ENCODE results near the gene NTM.
A peak's percentile ranks its signal among the peaks of the same experiment; 100 is the strongest.

Gene NTM

DNA sequence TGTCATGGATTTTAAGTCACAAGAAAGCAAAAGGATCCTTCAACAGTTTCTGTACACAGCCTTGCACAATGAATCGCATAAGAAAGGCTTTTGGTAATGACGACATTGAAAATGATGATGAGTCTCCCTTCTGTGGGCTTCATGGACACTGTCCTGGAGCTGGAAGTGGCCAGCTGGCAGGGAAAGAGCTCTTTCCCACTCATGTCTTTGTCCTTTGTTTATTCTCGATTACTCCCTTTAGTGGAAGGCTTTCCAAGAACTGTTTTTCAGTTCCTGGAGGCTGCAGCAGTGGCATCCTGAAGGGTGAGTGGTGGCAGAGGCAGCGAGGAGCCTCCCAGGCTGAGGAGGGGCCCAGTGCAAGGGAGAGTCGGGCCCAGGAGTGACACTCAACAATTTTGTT, 505.2 kb downstream of the NTM start:
- H3K4me1 ChIP-seq (ENCODE audit: control insufficient read depth, low read depth, low read length) = peaks cover 4% of the 10 kb centered on the region
- no peak overlapping the region for H2BK120ac ChIP-seq (ENCODE audit: low read depth, low read length)
- H4K8ac ChIP-seq (ENCODE audit: low read depth, low read length) = no peak overlapping the region
- no peak overlapping the region for H2BK15ac ChIP-seq (replicated peaks; ENCODE audit: low read depth)
- H3K56ac ChIP-seq (ENCODE audit: low read length) = no peak overlapping the region
- H3K23ac ChIP-seq (ENCODE audit: low read length) = no peak overlapping the region
- H2BK5ac ChIP-seq (ENCODE audit: low read length) = no peak overlapping the region
- H3K9ac ChIP-seq (ENCODE audit: low read length) = no peak overlapping the region
- H3K4ac ChIP-seq (ENCODE audit: low read depth, low read length) = no peak overlapping the region
- H4K5ac ChIP-seq (ENCODE audit: low read length) = no peak overlapping the region
- H3K4me2 ChIP-seq (ENCODE audit: low read length) = no peak overlapping the region
- no peak overlapping the region for H2AK5ac ChIP-seq (ENCODE audit: low read length)
- H3K27ac ChIP-seq (ENCODE audit: low read depth, low read length) = no peak overlapping the region
- H3K4me3 ChIP-seq (ENCODE audit: low read length) = no peak overlapping the region
- H3K79me1 ChIP-seq (ENCODE audit: low read length) = no peaks in the 10 kb centered on the region
- no peaks in the 10 kb centered on the region for H3K27me3 ChIP-seq (ENCODE audit: insufficient read depth, low read length, poor library complexity)
- H3K36me3 ChIP-seq (ENCODE audit: control insufficient read depth, insufficient read depth, low read length) = no peaks in the 10 kb centered on the region
- no peak for DNase-seq
- H3K18ac ChIP-seq (ENCODE audit: low read length) = no peak overlapping the region
- WGBS (ENCODE audit: extremely low coverage, insufficient coverage, low lambda C conversion rate) = no CpG with 5 or more reads among the region's 5 CpGs
- H3K79me2 ChIP-seq (ENCODE audit: control insufficient read depth, insufficient read depth, low read length) = no peaks in the 10 kb centered on the region

DNA sequence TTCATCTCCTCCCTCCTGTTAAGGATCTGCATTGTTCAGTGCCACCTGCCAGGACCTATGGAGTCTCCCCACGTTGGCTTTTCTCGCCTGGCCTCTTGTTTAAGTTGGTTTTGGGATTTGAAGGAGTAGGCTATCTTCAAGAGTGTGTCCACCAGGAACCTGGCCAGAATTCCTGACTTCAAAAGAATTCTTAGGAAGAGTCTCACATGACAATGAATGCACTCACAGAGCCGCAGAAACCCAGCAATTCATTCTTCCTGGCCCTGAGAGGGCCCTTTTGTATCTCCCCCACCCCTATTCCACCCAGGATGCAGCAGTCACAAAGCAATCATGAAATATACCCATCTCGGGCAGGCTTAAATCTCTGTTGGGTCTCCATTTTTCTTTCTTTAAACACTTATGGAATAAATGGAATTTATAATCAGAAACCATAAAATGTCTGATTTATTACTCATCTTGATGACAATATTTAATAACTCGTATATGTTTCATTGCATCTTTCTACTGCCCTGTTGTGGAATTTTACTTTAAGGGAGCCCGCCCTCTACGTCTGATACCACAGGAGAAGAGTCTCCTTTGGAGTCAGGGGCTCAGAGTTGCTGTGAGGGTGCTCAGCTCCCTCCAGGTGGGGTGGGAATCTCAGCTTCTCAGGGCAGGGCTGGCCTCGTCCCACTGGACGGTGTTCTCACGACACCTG, 507.0 kb downstream of the NTM start:
- DNase-seq = no peak

DNA sequence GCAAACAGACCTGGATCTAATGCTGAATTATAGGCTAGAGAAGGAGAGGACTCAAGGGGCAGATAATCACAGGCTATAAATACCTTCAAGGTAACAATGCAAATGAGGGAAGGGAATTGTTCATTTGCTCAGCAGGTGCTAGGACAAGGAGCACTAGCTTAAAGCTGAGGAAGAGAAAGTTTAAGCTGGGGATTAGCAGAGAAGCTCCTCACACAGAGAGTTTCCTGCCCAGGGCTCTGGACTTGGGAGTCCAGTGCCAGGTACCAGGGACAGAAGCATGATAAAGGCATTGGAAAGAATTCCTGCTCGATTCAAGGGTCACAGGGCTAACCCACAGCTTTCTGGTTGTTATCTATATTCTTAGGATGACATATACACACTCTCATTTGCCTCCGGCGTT, 509.9 kb downstream of the NTM start:
- H3K4me2 ChIP-seq (ENCODE audit: low read length) = no peak overlapping the region
- H3K27ac ChIP-seq (ENCODE audit: low read depth, low read length) = no peak overlapping the region
- peaks cover 4% of the 10 kb centered on the region for H3K4me1 ChIP-seq (ENCODE audit: control insufficient read depth, low read depth, low read length)
- no peak overlapping the region for H2AK5ac ChIP-seq (ENCODE audit: low read length)
- no peak overlapping the region for H3K4ac ChIP-seq (ENCODE audit: low read depth, low read length)
- no peaks in the 10 kb centered on the region for H3K36me3 ChIP-seq (ENCODE audit: control insufficient read depth, insufficient read depth, low read length)
- no peaks in the 10 kb centered on the region for H3K27me3 ChIP-seq (ENCODE audit: insufficient read depth, low read length, poor library complexity)
- no peak overlapping the region for H3K56ac ChIP-seq (ENCODE audit: low read length)
- WGBS (ENCODE audit: extremely low coverage, insufficient coverage, low lambda C conversion rate) = no CpG with 5 or more reads among the region's 3 CpGs
- DNase-seq = peak; percentile 75
- no peak overlapping the region for H2BK5ac ChIP-seq (ENCODE audit: low read length)
- H4K5ac ChIP-seq (ENCODE audit: low read length) = no peak overlapping the region
- H4K8ac ChIP-seq (ENCODE audit: low read depth, low read length) = no peak overlapping the region
- no peaks in the 10 kb centered on the region for H3K79me2 ChIP-seq (ENCODE audit: control insufficient read depth, insufficient read depth, low read length)
- H3K18ac ChIP-seq (ENCODE audit: low read length) = no peak overlapping the region
- no peak overlapping the region for H2BK15ac ChIP-seq (replicated peaks; ENCODE audit: low read depth)
- no peak overlapping the region for H3K23ac ChIP-seq (ENCODE audit: low read length)
- H3K9ac ChIP-seq (ENCODE audit: low read length) = no peak overlapping the region
- no peak overlapping the region for H2BK120ac ChIP-seq (ENCODE audit: low read depth, low read length)
- H3K4me3 ChIP-seq (ENCODE audit: low read length) = no peak overlapping the region
- no peaks in the 10 kb centered on the region for H3K79me1 ChIP-seq (ENCODE audit: low read length)

More for the DNA sequence above, 507.0 kb downstream of the NTM start:
- no peak overlapping the region for H3K23ac ChIP-seq (ENCODE audit: low read length)
- no peak overlapping the region for H3K4me2 ChIP-seq (ENCODE audit: low read length)
- H3K27me3 ChIP-seq (ENCODE audit: insufficient read depth, low read length, poor library complexity) = no peaks in the 10 kb centered on the region
- H3K4ac ChIP-seq (ENCODE audit: low read depth, low read length) = no peak overlapping the region
- WGBS (ENCODE audit: extremely low coverage, insufficient coverage, low lambda C conversion rate) = no CpG with 5 or more reads among the region's 10 CpGs
- H3K36me3 ChIP-seq (ENCODE audit: control insufficient read depth, insufficient read depth, low read length) = no peaks in the 10 kb centered on the region
- H3K79me1 ChIP-seq (ENCODE audit: low read length) = no peaks in the 10 kb centered on the region
- H3K4me3 ChIP-seq (ENCODE audit: low read length) = no peak overlapping the region
- H3K79me2 ChIP-seq (ENCODE audit: control insufficient read depth, insufficient read depth, low read length) = no peaks in the 10 kb centered on the region
- peaks cover 4% of the 10 kb centered on the region for H3K4me1 ChIP-seq (ENCODE audit: control insufficient read depth, low read depth, low read length)
- H3K56ac ChIP-seq (ENCODE audit: low read length) = no peak overlapping the region
- no peak overlapping the region for H3K18ac ChIP-seq (ENCODE audit: low read length)
- no peak overlapping the region for H3K27ac ChIP-seq (ENCODE audit: low read depth, low read length)
- H4K8ac ChIP-seq (ENCODE audit: low read depth, low read length) = no peak overlapping the region
- no peak overlapping the region for H2BK5ac ChIP-seq (ENCODE audit: low read length)
- no peak overlapping the region for H2BK15ac ChIP-seq (replicated peaks; ENCODE audit: low read depth)
- H2AK5ac ChIP-seq (ENCODE audit: low read length) = no peak overlapping the region
- no peak overlapping the region for H3K9ac ChIP-seq (ENCODE audit: low read length)
- no peak overlapping the region for H4K5ac ChIP-seq (ENCODE audit: low read length)
- no peak overlapping the region for H2BK120ac ChIP-seq (ENCODE audit: low read depth, low read length)

DNA sequence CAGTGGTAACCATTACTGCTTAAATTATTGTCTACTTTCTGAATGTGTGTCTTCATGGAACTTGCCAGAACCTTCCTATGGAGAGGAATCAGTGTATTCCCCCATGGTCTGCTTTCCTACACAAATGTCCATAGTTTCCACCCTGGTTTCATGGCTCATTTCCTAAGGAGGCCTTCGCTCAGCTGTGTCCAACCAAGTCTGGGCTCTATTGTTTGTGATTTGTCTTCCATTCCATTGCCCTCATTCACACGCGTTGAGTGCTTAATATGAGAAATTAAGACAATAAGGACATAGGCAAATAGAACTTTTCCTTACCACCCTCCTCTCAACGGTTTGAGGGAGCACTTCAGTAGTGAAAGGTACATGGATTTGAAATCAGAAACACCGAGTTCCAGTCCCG, 510.6 kb downstream of the NTM start:
- DNase-seq = no peak
- no peak overlapping the region for H4K5ac ChIP-seq (ENCODE audit: low read length)
- H3K27me3 ChIP-seq (ENCODE audit: insufficient read depth, low read length, poor library complexity) = no peaks in the 10 kb centered on the region
- no peak overlapping the region for H2AK5ac ChIP-seq (ENCODE audit: low read length)
- H3K27ac ChIP-seq (ENCODE audit: low read depth, low read length) = no peak overlapping the region
- H4K8ac ChIP-seq (ENCODE audit: low read depth, low read length) = no peak overlapping the region
- no peak overlapping the region for H3K4me3 ChIP-seq (ENCODE audit: low read length)
- no peak overlapping the region for H3K4me2 ChIP-seq (ENCODE audit: low read length)
- no peak overlapping the region for H2BK5ac ChIP-seq (ENCODE audit: low read length)
- H3K23ac ChIP-seq (ENCODE audit: low read length) = no peak overlapping the region
- H3K4me1 ChIP-seq (ENCODE audit: control insufficient read depth, low read depth, low read length) = peaks cover 4% of the 10 kb centered on the region
- no peaks in the 10 kb centered on the region for H3K79me2 ChIP-seq (ENCODE audit: control insufficient read depth, insufficient read depth, low read length)
- no peak overlapping the region for H3K18ac ChIP-seq (ENCODE audit: low read length)
- no peak overlapping the region for H2BK15ac ChIP-seq (replicated peaks; ENCODE audit: low read depth)
- H2BK120ac ChIP-seq (ENCODE audit: low read depth, low read length) = no peak overlapping the region
- no peak overlapping the region for H3K9ac ChIP-seq (ENCODE audit: low read length)
- WGBS (ENCODE audit: extremely low coverage, insufficient coverage, low lambda C conversion rate) = no CpG with 5 or more reads among the region's 6 CpGs
- H3K79me1 ChIP-seq (ENCODE audit: low read length) = no peaks in the 10 kb centered on the region
- no peak overlapping the region for H3K56ac ChIP-seq (ENCODE audit: low read length)
- no peak overlapping the region for H3K4ac ChIP-seq (ENCODE audit: low read depth, low read length)
- H3K36me3 ChIP-seq (ENCODE audit: control insufficient read depth, insufficient read depth, low read length) = no peaks in the 10 kb centered on the region

DNA sequence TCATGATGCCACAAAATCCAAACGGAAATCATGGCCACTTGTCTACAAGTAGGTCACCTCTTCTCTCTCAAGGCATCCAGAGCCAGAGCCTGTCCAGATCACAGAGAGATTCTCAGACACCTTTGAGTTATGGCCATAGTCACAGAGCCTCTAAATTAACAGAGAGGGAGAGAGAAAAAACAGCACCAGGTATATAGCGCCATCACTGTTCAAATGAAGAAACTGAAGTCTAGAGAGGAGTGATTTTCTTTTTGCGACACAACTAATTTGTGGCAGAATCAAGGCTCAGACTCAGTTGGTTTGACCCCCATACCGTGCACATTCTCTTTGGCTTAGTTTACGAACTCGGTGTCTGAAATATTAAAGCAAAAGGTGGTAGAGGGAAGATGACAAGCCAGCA, 512.9 kb downstream of the NTM start:
- Histone ChIP-seq H3K27me3 (ENCODE audit: insufficient read depth, low read length, poor library complexity) (no peaks in the 10 kb centered on the region), H3K79me1 (ENCODE audit: low read length) (no peaks in the 10 kb centered on the region), H3K36me3 (ENCODE audit: control insufficient read depth, insufficient read depth, low read length) (no peaks in the 10 kb centered on the region), H4K8ac (ENCODE audit: low read depth, low read length) (no peak overlapping the region), H3K23ac (ENCODE audit: low read length) (no peak overlapping the region), H3K79me2 (ENCODE audit: control insufficient read depth, insufficient read depth, low read length) (no peaks in the 10 kb centered on the region), H3K27ac (ENCODE audit: low read depth, low read length) (no peak overlapping the region), H2BK15ac (replicated peaks; ENCODE audit: low read depth) (no peak overlapping the region), H3K9ac (ENCODE audit: low read length) (no peak overlapping the region), H3K4me3 (ENCODE audit: low read length) (no peak overlapping the region), H3K4me2 (ENCODE audit: low read length) (no peak overlapping the region), H3K4me1 (ENCODE audit: control insufficient read depth, low read depth, low read length) (peaks cover 4% of the 10 kb centered on the region), H2AK5ac (ENCODE audit: low read length) (no peak overlapping the region), H3K18ac (ENCODE audit: low read length) (no peak overlapping the region), H2BK5ac (ENCODE audit: low read length) (no peak overlapping the region), H3K4ac (ENCODE audit: low read depth, low read length) (no peak overlapping the region), H2BK120ac (ENCODE audit: low read depth, low read length) (no peak overlapping the region), H4K5ac (ENCODE audit: low read length) (no peak overlapping the region), H3K56ac (ENCODE audit: low read length) (no peak overlapping the region)
- WGBS (ENCODE audit: extremely low coverage, insufficient coverage, low lambda C conversion rate) = no CpG with 5 or more reads among the region's 6 CpGs
- DNase-seq = no peak

DNA sequence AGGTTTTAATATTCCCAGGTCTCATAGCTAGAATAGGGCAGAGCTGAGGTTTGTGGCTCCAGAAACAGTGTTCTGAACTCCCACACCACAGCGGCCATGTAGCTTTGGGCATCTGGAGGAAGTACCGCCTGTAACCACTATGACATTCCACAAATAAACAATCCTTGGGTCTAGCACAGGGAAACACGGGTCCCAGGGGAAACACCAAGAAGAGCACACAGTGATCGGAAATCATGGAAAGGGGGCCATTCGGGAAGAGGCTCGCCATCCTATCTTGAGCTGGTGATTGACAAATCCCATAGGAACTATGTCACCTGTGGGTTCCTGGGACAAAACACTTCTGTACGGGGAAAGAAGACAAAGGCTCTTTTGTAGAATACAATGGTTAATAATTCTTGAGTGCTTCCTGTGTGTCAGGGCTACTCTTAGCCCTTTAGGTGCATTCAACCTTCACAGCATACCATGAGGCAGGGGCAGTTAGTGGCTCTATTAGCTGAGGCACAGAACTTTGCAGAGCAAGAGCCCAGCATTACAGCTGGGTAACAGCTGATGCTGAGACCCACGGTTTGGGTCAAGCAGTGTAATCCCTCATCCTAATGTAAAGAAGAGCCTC, 514.2 kb downstream of the NTM start:
- Histone ChIP-seq H3K4me1 (ENCODE audit: control insufficient read depth, low read depth, low read length) (peaks cover 8% of the 10 kb centered on the region), H3K4me3 (ENCODE audit: low read length) (no peak overlapping the region), H2BK120ac (ENCODE audit: low read depth, low read length) (no peak overlapping the region), H3K56ac (ENCODE audit: low read length) (no peak overlapping the region), H4K5ac (ENCODE audit: low read length) (no peak overlapping the region), H3K9ac (ENCODE audit: low read length) (no peak overlapping the region), H2AK5ac (ENCODE audit: low read length) (no peak overlapping the region), H3K79me1 (ENCODE audit: low read length) (no peaks in the 10 kb centered on the region), H2BK15ac (replicated peaks; ENCODE audit: low read depth) (no peak overlapping the region), H4K8ac (ENCODE audit: low read depth, low read length) (no peak overlapping the region), H3K4ac (ENCODE audit: low read depth, low read length) (no peak overlapping the region), H3K36me3 (ENCODE audit: control insufficient read depth, insufficient read depth, low read length) (no peaks in the 10 kb centered on the region), H3K79me2 (ENCODE audit: control insufficient read depth, insufficient read depth, low read length) (no peaks in the 10 kb centered on the region), H3K23ac (ENCODE audit: low read length) (no peak overlapping the region), H3K18ac (ENCODE audit: low read length) (no peak overlapping the region), H3K27ac (ENCODE audit: low read depth, low read length) (no peak overlapping the region), H3K4me2 (ENCODE audit: low read length) (no peak overlapping the region), H3K27me3 (ENCODE audit: insufficient read depth, low read length, poor library complexity) (no peaks in the 10 kb centered on the region), H2BK5ac (ENCODE audit: low read length) (no peak overlapping the region)
- DNase-seq = no peak
- no CpG with 5 or more reads among the region's 8 CpGs for WGBS (ENCODE audit: extremely low coverage, insufficient coverage, low lambda C conversion rate)

All from mesendoderm (in vitro differentiated cells).